ENCODE results near the gene TMC2. TPM values are rescaled to one million over a fixed set of nuclear protein-coding genes. Genes with fewer than 3 reads are reported as not detected.
"Not testable (repeated sequence)": the region's sequence is repeated elsewhere in the genome, so short reads cannot be mapped to it uniquely, and the experiment has no call there.

The TMC2 gene
- total and polyA plus RNA-seq, 7 experiments from 2014 or later: 0.15 TPM; not detected in 6

DNA sequence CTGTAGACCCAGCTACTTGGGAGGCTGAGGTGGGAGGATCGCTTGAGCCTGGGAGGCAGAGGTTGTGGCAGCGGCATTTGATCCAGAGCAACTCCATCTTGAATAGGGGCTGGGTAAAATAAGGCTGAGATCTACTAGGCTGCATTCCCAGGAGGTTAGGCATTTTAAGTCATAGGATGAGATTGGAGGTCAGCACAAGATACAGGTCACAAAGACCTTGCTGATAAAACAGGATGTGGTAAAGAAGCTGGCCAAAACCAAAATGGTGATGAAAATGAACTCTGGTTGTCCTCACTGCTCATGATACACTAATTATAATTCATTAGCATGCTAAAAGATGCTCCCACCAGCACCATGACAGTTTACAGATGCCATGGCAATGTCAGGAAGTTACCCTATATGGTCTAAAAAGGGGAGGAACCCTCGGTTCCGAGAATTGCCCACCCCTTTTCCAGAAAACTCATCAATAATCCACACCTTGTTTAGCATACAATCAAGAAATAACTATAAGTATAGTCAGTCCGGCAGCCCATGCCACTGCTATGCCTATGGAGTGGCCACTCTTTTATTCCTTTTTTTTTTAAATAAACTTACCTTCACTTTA is 13.4 kb upstream of the TMC2 start:
- intact Hi-C loops (cut with micrococcal nuclease): loop anchor here in 1 of 2 donors (5.0 to 10.0 kb wide), 2 partner anchors 219 to 352 kb away; partner anchors contain the start of gene PTPRA
- H3K36me3 ChIP-seq (ENCODE audit: control insufficient read depth in 2 of 3, insufficient read depth in 3 of 3, low read length in 3 of 3); ATAC-seq; H3K27ac ChIP-seq (ENCODE audit: low read depth, low read length); H3K9me3 Mint-ChIP-seq; H3K27me3 ChIP-seq (ENCODE audit: control insufficient read depth in 2 of 2, insufficient read depth in 2 of 2, low read length in 2 of 2); H3K27me3 Mint-ChIP-seq; H3K27ac Mint-ChIP-seq; H3K36me3 Mint-ChIP-seq; DNase-seq; H3K4me1 ChIP-seq (ENCODE audit: control insufficient read depth in 2 of 2, insufficient read depth in 2 of 2, low read length in 2 of 2); H3K9me3 ChIP-seq (ENCODE audit: control insufficient read depth in 2 of 3, low read length in 3 of 3); H3K4me3 ChIP-seq (ENCODE audit: low read length): not testable (repeated sequence)
- CTCF ChIA-PET: interaction anchor here (0.6 to 5.5 kb wide), 8 partner anchors 12 to 596 kb away, joined by 3 to 51 read pairs (median 4); partner anchors contain the start of genes SNRPB and ZNF343
- Mint-ChIP-seq H3K4me1 (peaks cover 6 to 24% (median 10%) of the 10 kb centered on the region in 7 donors), H3K4me3 (peak overlapping the region in 1 of 10 donors; percentile 44)
- POLR2A ChIA-PET: interaction anchor here (0.8 to 4.5 kb wide), 6 partner anchors 9 to 308 kb away, joined by 3 to 35 read pairs (median 8); partner anchors contain the start of genes IDH3B, SNRPB and ZNF343

DNA sequence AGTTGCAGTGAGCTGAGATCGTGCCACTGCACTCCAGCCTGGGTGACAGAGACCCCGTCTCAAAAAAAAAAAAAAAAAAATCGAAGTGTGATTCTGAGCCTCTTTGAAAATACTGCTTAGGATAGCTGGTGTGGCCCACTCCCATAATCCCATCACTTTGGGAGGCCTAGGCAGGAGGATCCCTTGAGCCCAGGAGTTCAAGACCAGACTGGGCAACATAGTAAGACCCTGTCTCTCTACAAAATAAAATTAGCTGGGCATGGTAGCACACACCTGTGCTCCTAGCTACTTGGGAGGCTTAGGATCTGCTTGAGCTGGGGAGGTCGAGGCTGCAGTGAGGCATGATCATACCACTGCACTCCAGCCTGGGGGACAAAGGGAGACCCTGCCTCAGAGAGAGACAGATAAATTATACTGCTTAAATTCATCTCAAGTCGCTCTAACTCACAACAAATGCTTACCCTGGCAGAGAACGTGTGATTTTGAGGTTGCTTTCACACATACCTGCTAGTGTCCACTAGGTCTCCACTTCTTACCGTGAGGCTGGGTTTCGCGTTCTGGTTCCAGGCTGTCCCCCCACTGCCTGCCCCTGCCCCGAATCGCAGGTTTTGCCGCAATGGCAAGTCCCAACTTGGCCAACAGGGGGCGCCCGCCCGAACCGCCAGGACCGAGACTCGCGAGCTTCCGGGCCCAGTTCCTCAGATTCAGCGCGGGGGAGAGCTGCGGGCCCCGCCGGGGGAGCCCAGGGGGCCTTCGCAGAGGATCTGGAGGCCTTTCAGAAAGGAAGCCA is 12.3 kb upstream of the TMC2 start:
- peak overlapping the region; percentile 62 to 94 (median 86) for H3K27ac Mint-ChIP-seq
- ATAC-seq (peak; percentile 96), DNase-seq (peak; percentile 82 to 97 (median 91))
- H3K27me3 ChIP-seq (ENCODE audit: control insufficient read depth in 2 of 2, insufficient read depth in 2 of 2, low read length in 2 of 2): no peaks in the 10 kb centered on the region
- peaks cover 0 to 5% (median 0%) of the 10 kb centered on the region in 3 experiments for H3K36me3 ChIP-seq (ENCODE audit: control insufficient read depth in 2 of 3, insufficient read depth in 3 of 3, low read length in 3 of 3)
- peaks cover 6 to 24% (median 10%) of the 10 kb centered on the region in 7 donors for H3K4me1 Mint-ChIP-seq
- no peaks in the 10 kb centered on the region for H3K9me3 ChIP-seq (ENCODE audit: control insufficient read depth in 2 of 3, low read length in 3 of 3)
- peaks cover 0 to 5% of the 10 kb centered on the region in 2 donors for H3K4me1 ChIP-seq (ENCODE audit: control insufficient read depth in 2 of 2, insufficient read depth in 2 of 2, low read length in 2 of 2)
- H3K4me3 ChIP-seq (ENCODE audit: low read length): peak overlapping the region; percentile 92
- ChIA-PET POLR2A (interaction anchor here (0.5 to 4.5 kb wide), 7 partner anchors 10 to 164 kb away, joined by 3 to 35 read pairs (median 7); partner anchors contain the start of genes IDH3B, SNRPB and ZNF343), CTCF (interaction anchor here (0.6 to 5.5 kb wide), 11 partner anchors 13 to 1161 kb away, joined by 3 to 51 read pairs (median 3); partner anchors contain the start of gene ZNF343)
- peak overlapping the region; percentile 80 to 94 (median 90) for H3K4me3 Mint-ChIP-seq
- H3K9me3 Mint-ChIP-seq: no peaks in the 10 kb centered on the region
- H3K36me3 Mint-ChIP-seq: no peaks in the 10 kb centered on the region
- H3K27me3 Mint-ChIP-seq: peaks cover 0 to 4% (median 0%) of the 10 kb centered on the region in 5 donors
- H3K27ac ChIP-seq (ENCODE audit: low read depth, low read length): peak overlapping the region; percentile 76
- intact Hi-C loops (cut with micrococcal nuclease): loop anchor here (1.0 to 10.0 kb wide), 8 partner anchors 15 to 351 kb away; partner anchors contain the start of genes NOP56 (in 2 of the 2), SNRPB (in 2 of the 2) and PTPRA (in 1 of the 2)

DNA sequence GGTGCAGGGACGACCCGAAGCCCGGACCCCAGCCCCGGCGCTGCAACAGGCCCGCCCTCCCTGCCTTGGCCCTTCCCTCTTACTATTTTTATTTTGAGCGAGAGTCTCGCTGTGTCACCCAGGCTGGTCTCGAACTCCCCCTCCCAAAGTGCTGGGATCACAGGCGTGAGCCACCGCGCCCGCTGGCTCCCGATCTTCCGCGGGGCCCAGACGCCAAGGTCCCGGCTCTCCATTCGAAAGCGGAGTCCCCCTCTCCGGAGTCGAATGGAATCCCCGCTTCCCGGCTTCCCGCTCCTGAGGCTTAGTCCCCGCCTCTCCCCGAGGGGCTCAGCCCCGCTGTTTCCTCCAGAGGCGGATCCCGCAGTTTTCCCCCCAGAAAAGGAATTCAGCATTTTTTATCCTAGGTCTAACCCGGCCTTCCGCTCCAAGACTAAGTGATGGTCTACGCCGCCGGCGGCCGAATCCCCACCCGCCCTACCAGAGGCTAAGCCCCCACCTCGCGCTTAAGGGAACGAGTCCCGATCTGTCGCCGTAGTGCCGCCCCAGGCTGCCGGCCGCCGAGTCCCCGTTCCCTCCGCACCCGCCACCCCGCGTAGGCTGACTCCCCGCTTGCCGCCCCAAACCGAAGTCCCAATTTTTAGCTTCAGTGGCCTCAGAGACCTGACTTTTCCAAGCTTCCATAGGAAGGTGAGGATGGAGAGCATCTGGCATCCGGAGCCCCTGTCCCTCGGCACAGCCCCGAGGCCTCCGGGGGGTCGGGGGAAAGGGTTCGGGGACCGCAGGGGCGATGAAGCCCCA is 11.5 kb upstream of the TMC2 start:
- Histone ChIP-seq H3K27me3 (ENCODE audit: control insufficient read depth in 2 of 2, insufficient read depth in 2 of 2, low read length in 2 of 2) (no peaks in the 10 kb centered on the region), H3K9me3 (ENCODE audit: control insufficient read depth in 2 of 3, low read length in 3 of 3) (no peaks in the 10 kb centered on the region), H3K4me1 (ENCODE audit: control insufficient read depth in 2 of 2, insufficient read depth in 2 of 2, low read length in 2 of 2) (peaks cover 0 to 5% of the 10 kb centered on the region in 2 donors), H3K4me3 (ENCODE audit: low read length) (peak overlapping the region; percentile 92), H3K36me3 (ENCODE audit: control insufficient read depth in 2 of 3, insufficient read depth in 3 of 3, low read length in 3 of 3) (peaks cover 0 to 5% (median 0%) of the 10 kb centered on the region in 3 experiments), H3K27ac (ENCODE audit: low read depth, low read length) (peak overlapping the region; percentile 76)
- H3K4me1 Mint-ChIP-seq: peaks cover 6 to 27% (median 13%) of the 10 kb centered on the region in 7 donors
- ATAC-seq: peak; percentile 36
- peak overlapping the region; percentile 62 to 94 (median 85) for H3K27ac Mint-ChIP-seq
- peak overlapping the region; percentile 80 to 94 (median 90) for H3K4me3 Mint-ChIP-seq
- peak; percentile 5 to 51 (median 23) for DNase-seq
- POLR2A ChIA-PET: interaction anchor here (0.5 to 4.5 kb wide), 5 partner anchors 16 to 163 kb away, joined by 4 to 35 read pairs (median 9); partner anchors contain the start of genes IDH3B, SNRPB and ZNF343
- peaks cover 0 to 7% (median 0%) of the 10 kb centered on the region in 5 donors for H3K27me3 Mint-ChIP-seq
- intact Hi-C loops (cut with micrococcal nuclease): loop anchor here (1.0 to 10.0 kb wide), 8 partner anchors 16 to 350 kb away; partner anchors contain the start of genes NOP56 (in 2 of the 2), SNRPB (in 2 of the 2) and PTPRA (in 1 of the 2)
- no peaks in the 10 kb centered on the region for H3K9me3 Mint-ChIP-seq
- CTCF ChIA-PET: interaction anchor here (0.6 to 5.5 kb wide), 7 partner anchors 14 to 1162 kb away, joined by 3 to 51 read pairs (median 3); partner anchors contain the start of gene ZNF343
- H3K36me3 Mint-ChIP-seq: peaks cover 0 to under 1% (median 0%) of the 10 kb centered on the region in 5 donors

DNA sequence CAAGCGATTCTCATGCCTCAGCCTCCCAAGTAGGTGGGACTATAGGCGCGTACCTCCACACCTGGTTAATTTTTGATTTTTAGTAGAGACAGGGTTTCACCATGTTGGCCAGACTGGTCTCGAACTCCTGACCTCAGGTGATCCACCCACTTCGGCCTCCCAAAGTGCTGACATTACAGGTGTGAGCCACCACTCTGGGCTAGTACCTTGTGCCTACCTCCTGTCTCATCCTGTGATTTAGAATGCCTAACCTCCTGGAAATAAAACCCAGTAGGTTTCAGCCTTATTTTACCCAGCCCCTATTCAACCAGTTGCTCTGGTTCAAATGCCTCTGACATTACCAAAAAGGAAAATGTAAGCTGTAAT is 10.2 kb upstream of the TMC2 start:
- H3K27me3 Mint-ChIP-seq; CTCF ChIA-PET; H3K9me3 Mint-ChIP-seq; H3K4me1 ChIP-seq (ENCODE audit: control insufficient read depth in 2 of 2, insufficient read depth in 2 of 2, low read length in 2 of 2); H3K9me3 ChIP-seq (ENCODE audit: control insufficient read depth in 2 of 3, low read length in 3 of 3); DNase-seq; POLR2A ChIA-PET; H3K36me3 ChIP-seq (ENCODE audit: control insufficient read depth in 2 of 3, insufficient read depth in 3 of 3, low read length in 3 of 3); H3K27ac ChIP-seq (ENCODE audit: low read depth, low read length); H3K4me3 ChIP-seq (ENCODE audit: low read length); H3K36me3 Mint-ChIP-seq; H3K27me3 ChIP-seq (ENCODE audit: control insufficient read depth in 2 of 2, insufficient read depth in 2 of 2, low read length in 2 of 2); ATAC-seq: not testable (repeated sequence)
- peak overlapping the region in 3 of 10 donors; percentile 32 to 39 (median 34) for H3K4me3 Mint-ChIP-seq
- H3K27ac Mint-ChIP-seq: peak overlapping the region in 1 of 9 donors; percentile 9
- intact Hi-C loops (cut with micrococcal nuclease): loop anchor here in 1 of 2 donors (10.0 kb wide), 1 partner anchor 349 kb away; the partner anchor contains the start of gene PTPRA
- peaks cover 6 to 28% (median 15%) of the 10 kb centered on the region in 7 donors for H3K4me1 Mint-ChIP-seq

DNA sequence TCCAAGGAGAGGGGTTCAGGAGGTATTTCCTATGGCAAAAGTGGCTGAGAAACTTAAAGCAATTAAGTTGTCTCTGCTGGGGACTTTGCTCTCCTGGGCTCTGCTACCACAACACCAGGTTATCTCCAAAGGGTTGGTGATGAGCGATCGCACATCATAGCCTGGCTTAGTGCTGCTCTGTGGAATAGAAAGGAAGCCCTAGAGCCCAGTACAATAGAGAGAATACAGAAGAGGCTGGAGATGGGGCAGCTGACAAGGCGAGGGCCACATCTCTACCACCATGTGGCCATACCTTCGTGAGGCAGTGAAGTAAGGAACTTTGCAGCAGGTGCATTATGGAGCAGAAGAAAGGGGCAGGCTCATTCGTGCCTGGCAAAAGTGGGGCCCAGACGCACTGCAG is 8.6 kb upstream of the TMC2 start:
- H3K4me1 ChIP-seq (ENCODE audit: control insufficient read depth in 2 of 2, insufficient read depth in 2 of 2, low read length in 2 of 2): peaks cover 0 to 5% of the 10 kb centered on the region in 2 donors
- H3K27me3 ChIP-seq (ENCODE audit: control insufficient read depth in 2 of 2, insufficient read depth in 2 of 2, low read length in 2 of 2): no peaks in the 10 kb centered on the region
- Mint-ChIP-seq H3K36me3 (peaks cover 0 to 4% (median 0%) of the 10 kb centered on the region in 5 donors), H3K27me3 (peaks cover 0 to 11% (median 0%) of the 10 kb centered on the region in 5 donors), H3K9me3 (no peaks in the 10 kb centered on the region), H3K4me3 (no peak overlapping the region), H3K4me1 (peaks cover 6 to 25% (median 15%) of the 10 kb centered on the region in 7 donors), H3K27ac (peak overlapping the region in 3 of 9 donors; percentile 2 to 60 (median 14))
- intact Hi-C loops (cut with micrococcal nuclease): loop anchor here in 1 of 2 donors (10.0 kb wide), 1 partner anchor 347 kb away; the partner anchor contains the start of gene PTPRA
- H3K4me3 ChIP-seq (ENCODE audit: low read length): no peak overlapping the region
- H3K36me3 ChIP-seq (ENCODE audit: control insufficient read depth in 2 of 3, insufficient read depth in 3 of 3, low read length in 3 of 3): peaks cover 0 to 5% (median 0%) of the 10 kb centered on the region in 3 experiments
- no peak for ATAC-seq
- H3K9me3 ChIP-seq (ENCODE audit: control insufficient read depth in 2 of 3, low read length in 3 of 3): no peaks in the 10 kb centered on the region
- ChIA-PET POLR2A (interaction anchor here (0.5 kb wide), 1 partner anchor 559 kb away, joined by 3 read pairs; no protein-coding TSS in a partner anchor), CTCF (interaction anchor here (0.7 kb wide), 1 partner anchor 161 kb away, joined by 3 read pairs; no protein-coding TSS in a partner anchor)
- no peak for DNase-seq
- H3K27ac ChIP-seq (ENCODE audit: low read depth, low read length): no peak overlapping the region

Measured in naive thymus-derived CD4-positive, alpha-beta T cell (primary cell).